ENCODE measurements around the gene SLAMF8.

SLAMF8 gene

GRCh38 chr1:159803956-159804689 is 22.6 kb upstream of the SLAMF8 start:
- Histone ChIP-seq H3K9me3 (ENCODE audit: insufficient read depth, low read depth, low read length) (no peaks in the 10 kb centered on the region), H3K9ac (ENCODE audit: low read length) (no peak overlapping the region), H2AK5ac (ENCODE audit: low read length) (no peak overlapping the region), H3K4ac (ENCODE audit: low read depth, low read length) (no peak overlapping the region), H2BK120ac (ENCODE audit: insufficient read depth, low read length, poor library complexity) (no peak overlapping the region), H4K8ac (ENCODE audit: low read depth, low read length) (no peak overlapping the region), H3K14ac (ENCODE audit: low read length) (no peak overlapping the region), H3K4me1 (ENCODE audit: control insufficient read depth in 1 of 2, insufficient read depth in 2 of 2, low read length in 2 of 2) (no peaks in the 10 kb centered on the region), H2BK12ac (ENCODE audit: low read length) (no peak overlapping the region), H3K4me3 (ENCODE audit: low read depth, low read length) (no peak overlapping the region), H3K18ac (ENCODE audit: low read length) (no peak overlapping the region), H3K79me1 (ENCODE audit: low read length) (no peaks in the 10 kb centered on the region), H3K27ac (ENCODE audit: low read depth, low read length) (no peak overlapping the region), H2AFZ (ENCODE audit: insufficient read depth, low read length, poor library complexity) (no peak overlapping the region), H3K23ac (ENCODE audit: low read length) (no peak overlapping the region), H3K79me2 (ENCODE audit: control insufficient read depth, insufficient read depth, low read length, poor library complexity) (no peaks in the 10 kb centered on the region), H4K91ac (ENCODE audit: low read depth, low read length) (no peak overlapping the region), H3K4me2 (ENCODE audit: low read length) (no peak overlapping the region), H3K27me3 (ENCODE audit: insufficient read depth, low read length) (no peaks in the 10 kb centered on the region), H3K36me3 (ENCODE audit: control insufficient read depth in 1 of 2, insufficient read depth in 2 of 2, low read length in 2 of 2) (no peaks in the 10 kb centered on the region), H2BK5ac (ENCODE audit: low read depth, low read length, poor library complexity) (no peak overlapping the region), H4K12ac (ENCODE audit: low read depth, low read length) (no peak overlapping the region)
- DNase-seq: no peak
- WGBS (ENCODE audit: extremely low coverage, insufficient coverage, insufficient read length): no CpG with 5 or more reads among the region's 7 CpGs

GRCh38 chr1:159804924-159805323 is 21.7 kb upstream of the SLAMF8 start:
- whole genome bisulfite sequencing (ENCODE audit: extremely low coverage, insufficient coverage, insufficient read length): no CpG with 5 or more reads among the region's 2 CpGs
- H2BK12ac ChIP-seq (ENCODE audit: low read length): no peak overlapping the region
- peak in 1 of 2 donors; percentile 46 for DNase-seq

GRCh38 chr1:159815926-159816325 is 10.7 kb upstream of the SLAMF8 start:
- Histone ChIP-seq H3K4ac (ENCODE audit: low read depth, low read length) (no peak overlapping the region), H3K4me2 (ENCODE audit: low read length) (no peak overlapping the region), H3K79me1 (ENCODE audit: low read length) (no peaks in the 10 kb centered on the region), H2BK12ac (ENCODE audit: low read length) (no peak overlapping the region), H3K79me2 (ENCODE audit: control insufficient read depth, insufficient read depth, low read length, poor library complexity) (no peaks in the 10 kb centered on the region), H3K4me1 (ENCODE audit: control insufficient read depth in 1 of 2, insufficient read depth in 2 of 2, low read length in 2 of 2) (no peaks in the 10 kb centered on the region), H3K18ac (ENCODE audit: low read length) (no peak overlapping the region), H3K9ac (ENCODE audit: low read length) (no peak overlapping the region), H3K4me3 (ENCODE audit: low read depth, low read length) (no peak overlapping the region), H2AK5ac (ENCODE audit: low read length) (no peak overlapping the region), H3K36me3 (ENCODE audit: control insufficient read depth in 1 of 2, insufficient read depth in 2 of 2, low read length in 2 of 2) (no peaks in the 10 kb centered on the region), H2BK5ac (ENCODE audit: low read depth, low read length, poor library complexity) (no peak overlapping the region), H4K91ac (ENCODE audit: low read depth, low read length) (no peak overlapping the region), H2AFZ (ENCODE audit: insufficient read depth, low read length, poor library complexity) (no peak overlapping the region), H3K27me3 (ENCODE audit: insufficient read depth, low read length) (no peaks in the 10 kb centered on the region), H3K9me3 (ENCODE audit: insufficient read depth, low read depth, low read length) (no peaks in the 10 kb centered on the region), H3K23ac (ENCODE audit: low read length) (no peak overlapping the region), H4K8ac (ENCODE audit: low read depth, low read length) (no peak overlapping the region), H3K27ac (ENCODE audit: low read depth, low read length) (no peak overlapping the region), H4K12ac (ENCODE audit: low read depth, low read length) (no peak overlapping the region), H3K14ac (ENCODE audit: low read length) (no peak overlapping the region), H2BK120ac (ENCODE audit: insufficient read depth, low read length, poor library complexity) (no peak overlapping the region)
- WGBS (ENCODE audit: extremely low coverage, insufficient coverage, insufficient read length): no CpG with 5 or more reads among the region's 8 CpGs
- peak; percentile 73 to 91 for DNase-seq

More at GRCh38 chr1:159804924-159805323, 21.7 kb upstream of the SLAMF8 start:
- Histone ChIP-seq H4K91ac (ENCODE audit: low read depth, low read length) (no peak overlapping the region), H3K27ac (ENCODE audit: low read depth, low read length) (no peak overlapping the region), H2BK5ac (ENCODE audit: low read depth, low read length, poor library complexity) (no peak overlapping the region), H3K4me1 (ENCODE audit: control insufficient read depth in 1 of 2, insufficient read depth in 2 of 2, low read length in 2 of 2) (no peaks in the 10 kb centered on the region), H3K4me2 (ENCODE audit: low read length) (no peak overlapping the region), H2AK5ac (ENCODE audit: low read length) (no peak overlapping the region), H3K79me2 (ENCODE audit: control insufficient read depth, insufficient read depth, low read length, poor library complexity) (no peaks in the 10 kb centered on the region), H3K4ac (ENCODE audit: low read depth, low read length) (no peak overlapping the region), H4K12ac (ENCODE audit: low read depth, low read length) (no peak overlapping the region), H3K4me3 (ENCODE audit: low read depth, low read length) (no peak overlapping the region), H2AFZ (ENCODE audit: insufficient read depth, low read length, poor library complexity) (no peak overlapping the region), H3K9ac (ENCODE audit: low read length) (no peak overlapping the region), H3K18ac (ENCODE audit: low read length) (no peak overlapping the region), H3K79me1 (ENCODE audit: low read length) (no peaks in the 10 kb centered on the region), H4K8ac (ENCODE audit: low read depth, low read length) (no peak overlapping the region), H3K23ac (ENCODE audit: low read length) (no peak overlapping the region), H3K9me3 (ENCODE audit: insufficient read depth, low read depth, low read length) (no peaks in the 10 kb centered on the region), H3K27me3 (ENCODE audit: insufficient read depth, low read length) (no peaks in the 10 kb centered on the region), H3K36me3 (ENCODE audit: control insufficient read depth in 1 of 2, insufficient read depth in 2 of 2, low read length in 2 of 2) (no peaks in the 10 kb centered on the region), H2BK120ac (ENCODE audit: insufficient read depth, low read length, poor library complexity) (no peak overlapping the region), H3K14ac (ENCODE audit: low read length) (no peak overlapping the region)

GRCh38 chr1:159817276-159818041 is 9.2 kb upstream of the SLAMF8 start:
- Histone ChIP-seq H2BK120ac (ENCODE audit: insufficient read depth, low read length, poor library complexity) (no peak overlapping the region), H3K4me1 (ENCODE audit: control insufficient read depth in 1 of 2, insufficient read depth in 2 of 2, low read length in 2 of 2) (no peaks in the 10 kb centered on the region), H3K14ac (ENCODE audit: low read length) (no peak overlapping the region), H3K79me2 (ENCODE audit: control insufficient read depth, insufficient read depth, low read length, poor library complexity) (no peaks in the 10 kb centered on the region), H3K4me3 (ENCODE audit: low read depth, low read length) (no peak overlapping the region), H4K91ac (ENCODE audit: low read depth, low read length) (no peak overlapping the region), H4K12ac (ENCODE audit: low read depth, low read length) (no peak overlapping the region), H4K8ac (ENCODE audit: low read depth, low read length) (no peak overlapping the region), H3K23ac (ENCODE audit: low read length) (no peak overlapping the region), H3K36me3 (ENCODE audit: control insufficient read depth in 1 of 2, insufficient read depth in 2 of 2, low read length in 2 of 2) (no peaks in the 10 kb centered on the region), H3K9ac (ENCODE audit: low read length) (no peak overlapping the region), H2BK12ac (ENCODE audit: low read length) (no peak overlapping the region), H3K18ac (ENCODE audit: low read length) (no peak overlapping the region), H3K27me3 (ENCODE audit: insufficient read depth, low read length) (no peaks in the 10 kb centered on the region), H3K4me2 (ENCODE audit: low read length) (no peak overlapping the region), H2AFZ (ENCODE audit: insufficient read depth, low read length, poor library complexity) (no peak overlapping the region), H3K79me1 (ENCODE audit: low read length) (no peaks in the 10 kb centered on the region), H3K4ac (ENCODE audit: low read depth, low read length) (no peak overlapping the region), H2BK5ac (ENCODE audit: low read depth, low read length, poor library complexity) (no peak overlapping the region), H3K9me3 (ENCODE audit: insufficient read depth, low read depth, low read length) (no peaks in the 10 kb centered on the region), H3K27ac (ENCODE audit: low read depth, low read length) (no peak overlapping the region), H2AK5ac (ENCODE audit: low read length) (no peak overlapping the region)
- peak; percentile 84 to 97 for DNase-seq
- no CpG with 5 or more reads among the region's 11 CpGs for WGBS (ENCODE audit: extremely low coverage, insufficient coverage, insufficient read length)
